GM12891 (cell line): ENCODE measurements around the gene TCEAL8.

Experiments used
- POLR2AphosphoS5 ChIP-seq: IDR thresholded peaks from 2 replicates; pipeline ENCODE4 v1.6.1; 2011; ENCODE audit warnings: low read depth, low read length, control low read depth
- TAF1 ChIP-seq: IDR thresholded peaks from 2 replicates; pipeline ENCODE4 v1.6.1; 2011; ENCODE audit warnings: low read depth, low read length, control low read depth

DNA sequence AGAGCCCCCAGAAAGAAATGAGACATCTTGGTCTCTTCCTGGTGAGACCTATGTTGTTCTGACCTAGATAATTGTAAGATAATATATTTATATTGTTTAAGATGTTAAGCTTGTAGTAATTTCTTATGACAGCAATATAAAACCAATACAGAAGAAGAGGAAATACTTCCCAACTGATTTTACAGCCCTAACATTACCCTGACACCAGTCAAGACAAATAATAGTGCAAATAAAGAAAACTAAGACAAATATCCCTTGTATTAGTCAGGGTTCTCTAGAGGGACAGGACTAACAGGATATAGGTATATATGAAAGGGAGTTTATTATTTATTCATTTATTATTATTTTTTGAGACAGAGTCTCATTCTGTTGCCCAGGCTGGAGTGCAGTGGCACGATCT lies 18.7 kb downstream of the TCEAL8 start:
- TF ChIP-seq POLR2AphosphoS5 (no peak), TAF1 (no peak)
